Heart left ventricle (tissue), 16 donors: ENCODE results near the gene SET. TPM values are rescaled to one million over a fixed set of nuclear protein-coding genes. Genes with fewer than 3 reads are reported as not detected.

Experiments
- ATAC-seq, 4 donors: fragments of 200-7000 bp; cut with Tn5 transposase; one replicate each; pipeline ENCODE4 v1.9.1; 2020 to 2022; ENCODE audit warnings: moderate library complexity in 4 of 4, mild to moderate bottlenecking in 3 of 4, moderate number of reproducible peaks in 1 of 4
- DNase-seq, 5 donors: peaks; one replicate each; pipeline ENCODE4 v3.0.0-alpha.2; 2020
- H3K27ac ChIP-seq, 12 donors: fragments of 200-600 bp; sonication (generic) in 4 of 12; one replicate each; pipeline versions ENCODE4 v1.5.0 to v1.8.0; 2016 to 2022; ENCODE audit warnings: mild to moderate bottlenecking in 2 of 12
- H3K27me3 ChIP-seq, 9 donors: fragments of 200-600 bp; sonication (generic) in 2 of 9; one replicate each; pipeline versions ENCODE4 v1.5.1 to v1.8.0; 2016 to 2022; ENCODE audit warnings: mild to moderate bottlenecking in 3 of 9
- H3K36me3 ChIP-seq, 9 donors: fragments of 200-600 bp; sonication (generic) in 2 of 9; one replicate each; pipeline versions ENCODE4 v1.5.0 to v1.8.0; 2018 to 2022; ENCODE audit warnings: mild to moderate bottlenecking in 2 of 9
- H3K4me1 ChIP-seq, 12 donors: fragments of 200-600 bp; sonication (generic) in 4 of 12; one replicate each; pipeline versions ENCODE4 v1.5.0 to v1.8.0; 2016 to 2022; ENCODE audit warnings: mild to moderate bottlenecking in 3 of 12
- H3K4me3 ChIP-seq, 12 donors: fragments of 200-600 bp; sonication (generic) in 4 of 12; one replicate each; pipeline versions ENCODE4 v1.5.0 to v1.8.0; 2017 to 2022; ENCODE audit warnings: mild to moderate bottlenecking in 9 of 12, moderate library complexity in 4 of 12
- H3K9me3 ChIP-seq, 12 donors: fragments of 200-600 bp; sonication (generic) in 4 of 12; one replicate each; pipeline versions ENCODE4 v1.5.0 to v1.8.0; 2016 to 2022; ENCODE audit warnings: mild to moderate bottlenecking in 1 of 12
- CTCF ChIP-seq, 12 donors: fragments of 200-600 bp; sonication (generic) in 4 of 12; IDR thresholded peaks; one replicate each; pipeline versions ENCODE4 v1.5.0 to v1.8.0; 2018 to 2022; ENCODE audit warnings: antibody characterized with exemption in 12 of 12, mild to moderate bottlenecking in 5 of 12
- POLR2A ChIP-seq, 2 donors: fragments of 450-650 bp; IDR thresholded peaks; one replicate each; pipeline ENCODE4 v1.6.1; 2017; ENCODE audit warnings: antibody characterized with exemption in 2 of 2, mild to moderate bottlenecking in 2 of 2, moderate library complexity in 2 of 2
- WGBS, 4 donors: extraction: QIAGEN DNeasy Blood & Tissue Kit in 2 of 4; methylation state at CpG; one replicate each; pipeline versions ENCODE4 v1.1.5 to v1.1.7; 2013 to 2018; 5-methylcytosine and 5-hydroxymethylcytosine counted together
- intact Hi-C, 10 donors: fragments of 100-400 bp; cut with DNase I; formaldehyde crosslinking; loops; one replicate each; pipeline versions ENCODE4 v1.11.1 to v1.14.2; 2022
- polyA plus RNA-seq, 2 donors: library from polyadenylated mRNA; stranded (reverse); fragments of 200-250 nt; gene quantifications; one replicate each; pipeline ENCODE4 v1.2.3, GENCODE V29; 2013
- total RNA-seq, 9 donors: library from RNA; depleted of rRNA in 2 of 9; stranded (reverse); fragments of >200 nt in 2 of 9; fragmentation: NEBNext Ultra II Directional in 3 of 9; extraction: Animal tissue kit (Norgen Biotek cat#: 25700) in 3 of 9; gene quantifications; one replicate each; pipeline versions ENCODE4 v1.1.0 to v1.2.4, GENCODE V29; 2016 to 2023
- donor health status: ischemic (EF 13 %, LVEDD 7.1; RV severe dilation, severe dysfunction).
- donor health status: healthy with polysubstance abuse.
- donor health status: DM: no; HTN: yes; CAD: no.
- donor health status: DM: no; HTN: no; CAD: no.
- donor health status: ischemic (EF 25% LVEDD 6.9; RV normal size, moderate dysfunction).
- donor health status: ischemic (EF 25% LVEDD 5.7; RV mildly dilated, moderate dysfunction).
- donor health status: healthy.
- donor health status: DM: yes; HTN: yes; CAD: no.
- donor health status: ischemic (EF 35%, LVEDD 5.7; RV mildly dilated, moderate dysfunction).
- donor health status: nonischemic (EF 11% LVEDD 7.7; RV severe dilation, severe dysfunction).
- donor health status: DM: yes; HTN: yes; CAD: no.
- donor health status: PGD.
- donor health status: ischemic (EF 29% LVEDD 5.4; RV normal size, mild dysfunction).
- donor health status: nonischemic (EF 23%, LVEDD 6.1; RV moderate dilation, normal function).

Gene SET
- total and polyA plus RNA-seq, 11 donors, result 67.6 to 240 (median 203) TPM

GRCh38 chr9:128724744-128725211, 35.8 kb downstream of the SET start:
- H3K4me3 ChIP-seq, result peak overlapping the region; percentile 18 to 86 (median 71)
- peak in 1 of 2 donors; percentile 45 for TF ChIP-seq POLR2A (IDR thresholded peaks at IDR 0.05)
- peak in 3 of 12 donors; percentile 12 to 18 (median 12) for TF ChIP-seq CTCF (IDR thresholded peaks at IDR 0.05)
- H3K36me3 ChIP-seq, result peaks cover 0 to 17% (median 0%) of the 10 kb centered on the region in 9 donors
- WGBS, 4 donors, result 9 to 21% (median 18%) methylated on average over 8 to 10 of the region's 10 CpGs
- no peaks in the 10 kb centered on the region for H3K27me3 ChIP-seq
- peaks cover 0 to 3% (median 0%) of the 10 kb centered on the region in 12 donors for H3K9me3 ChIP-seq
- peak overlapping the region; percentile 18 to 86 (median 79) for H3K27ac ChIP-seq
- H3K4me1 ChIP-seq, result peaks cover 0 to 21% (median 6%) of the 10 kb centered on the region in 12 donors
- ATAC-seq (peak; percentile 27 to 80 (median 47)), DNase-seq (peak; percentile 83 to 88 (median 86))
- intact Hi-C loops, result loop anchor here in 1 of 10 donors (2.0 kb wide), 2 partner anchors 20 to 68 kb away; partner anchors contain the start of gene DYNC2I2

GRCh38 chr9:128727640-128728248, 38.7 kb downstream of the SET start:
- intact Hi-C loops, result no loop called here
- peaks cover 0 to 21% (median 6%) of the 10 kb centered on the region in 12 donors for H3K4me1 ChIP-seq
- no peak for TF ChIP-seq POLR2A (IDR thresholded peaks at IDR 0.05)
- no peak for TF ChIP-seq CTCF (IDR thresholded peaks at IDR 0.05)
- no peak for ATAC-seq
- no peaks in the 10 kb centered on the region for H3K27me3 ChIP-seq
- DNase-seq, result no peak
- no peak overlapping the region for H3K4me3 ChIP-seq
- no peak overlapping the region for H3K27ac ChIP-seq
- H3K36me3 ChIP-seq, result peaks cover 0 to 30% (median 22%) of the 10 kb centered on the region in 9 donors
- H3K9me3 ChIP-seq, result peaks cover 0 to 3% (median 0%) of the 10 kb centered on the region in 12 donors
- WGBS, 4 donors, result 84 to 87% (median 86%) methylated on average over 5 of the region's 5 CpGs

- H3K4me3 ChIP-seq, result no peak overlapping the region
- H3K27me3 ChIP-seq, result no peaks in the 10 kb centered on the region
- intact Hi-C loops, result no loop called here
- ATAC-seq, result no peak
- no peak for DNase-seq
- TF ChIP-seq POLR2A (IDR thresholded peaks at IDR 0.05), result no peak
- no peak for TF ChIP-seq CTCF (IDR thresholded peaks at IDR 0.05)
- WGBS, 4 donors, result 71 to 85% (median 79%) methylated on average over 7 of the region's 7 CpGs
- peaks cover 0 to 32% (median 26%) of the 10 kb centered on the region in 9 donors for H3K36me3 ChIP-seq
- H3K4me1 ChIP-seq, result peaks cover 0 to 18% (median 6%) of the 10 kb centered on the region in 12 donors
- H3K27ac ChIP-seq, result no peak overlapping the region
- peaks cover 0 to 3% (median 0%) of the 10 kb centered on the region in 12 donors for H3K9me3 ChIP-seq
Observed at GRCh38 chr9:128728298-128728697, 39.3 kb downstream of the SET start.

- no peak for DNase-seq
- peaks cover 0 to 34% (median 29%) of the 10 kb centered on the region in 9 donors for H3K36me3 ChIP-seq
- H3K27ac ChIP-seq, result no peak overlapping the region
- no peak overlapping the region for H3K4me3 ChIP-seq
- H3K27me3 ChIP-seq, result no peaks in the 10 kb centered on the region
- intact Hi-C loops, result no loop called here
- ATAC-seq, result no peak
- WGBS, 4 donors, result 82 to 87% (median 83%) methylated on average over 5 of the region's 5 CpGs
- H3K4me1 ChIP-seq, result peaks cover 0 to 18% (median 6%) of the 10 kb centered on the region in 12 donors
- peaks cover 0 to 3% (median 0%) of the 10 kb centered on the region in 12 donors for H3K9me3 ChIP-seq
- no peak for TF ChIP-seq CTCF (IDR thresholded peaks at IDR 0.05)
- TF ChIP-seq POLR2A (IDR thresholded peaks at IDR 0.05), result no peak
Observed at GRCh38 chr9:128729302-128729701, 40.3 kb downstream of the SET start.
